HCT116 (cell line): ENCODE measurements around the gene HYI.
A peak's percentile ranks its signal among the peaks of the same experiment; 100 is the strongest.

ENCODE experiments used
- CEBPB ChIP-seq: IDR thresholded peaks from 2 replicates; pipeline ENCODE4 v1.6.1; 2012; ENCODE audit warnings: low read depth
- JUND ChIP-seq: IDR thresholded peaks from 2 replicates; pipeline ENCODE4 v1.6.1; 2012
- MAX ChIP-seq: IDR thresholded peaks from 2 replicates; pipeline ENCODE4 v1.6.1; 2012

DNA sequence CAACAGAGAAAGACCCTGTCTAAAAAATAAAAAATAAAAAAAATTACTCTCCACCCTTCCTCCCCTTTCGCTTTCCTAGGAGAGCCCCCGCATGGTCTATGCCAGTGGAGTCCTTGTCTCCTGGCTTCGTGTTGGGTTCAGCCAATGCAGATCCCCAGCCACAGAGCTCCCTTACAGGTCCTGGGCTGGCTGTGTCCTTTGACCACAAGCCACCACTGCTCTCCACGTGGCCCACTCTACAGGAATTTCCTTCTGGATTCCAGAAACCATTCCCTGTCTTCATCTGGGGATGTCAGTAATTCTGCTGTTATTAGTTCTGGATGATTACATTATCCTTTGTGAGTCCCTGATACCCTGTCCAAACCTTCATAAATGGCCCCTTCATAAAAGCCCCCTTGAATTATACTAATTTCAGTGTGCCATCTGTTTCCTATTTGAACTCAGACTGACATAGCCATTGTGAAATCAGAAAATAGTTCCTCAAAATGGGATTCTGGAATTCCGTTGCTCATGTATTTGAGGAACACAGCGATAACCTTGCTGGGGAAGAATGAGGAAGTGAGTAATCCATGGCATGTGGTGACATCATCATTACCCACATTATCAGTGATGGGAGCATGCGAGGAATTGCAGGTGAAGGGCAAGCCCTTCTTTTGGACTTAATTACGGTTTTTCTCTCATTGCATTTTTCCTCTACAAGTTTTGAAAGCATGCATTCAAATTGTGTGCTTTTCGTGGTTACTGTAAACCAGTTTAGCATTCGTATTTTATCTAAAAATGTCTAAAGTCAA is 22.1 kb upstream of the HYI start:
- TF ChIP-seq JUND (peak; percentile 70; the same call in 1 of the 2 replicates), MAX (peak; percentile 75), CEBPB (peak; percentile 78)
